GM19193 (cell line): ENCODE results near the gene NEK10.

ENCODE experiments used
- POLR2A ChIP-seq: IDR thresholded peaks from 4 replicates; pipeline ENCODE4 v1.6.1; 2011; ENCODE audit not compliant: insufficient read depth, insufficient read length; ENCODE audit errors: extremely low read depth

The NEK10 gene

DNA sequence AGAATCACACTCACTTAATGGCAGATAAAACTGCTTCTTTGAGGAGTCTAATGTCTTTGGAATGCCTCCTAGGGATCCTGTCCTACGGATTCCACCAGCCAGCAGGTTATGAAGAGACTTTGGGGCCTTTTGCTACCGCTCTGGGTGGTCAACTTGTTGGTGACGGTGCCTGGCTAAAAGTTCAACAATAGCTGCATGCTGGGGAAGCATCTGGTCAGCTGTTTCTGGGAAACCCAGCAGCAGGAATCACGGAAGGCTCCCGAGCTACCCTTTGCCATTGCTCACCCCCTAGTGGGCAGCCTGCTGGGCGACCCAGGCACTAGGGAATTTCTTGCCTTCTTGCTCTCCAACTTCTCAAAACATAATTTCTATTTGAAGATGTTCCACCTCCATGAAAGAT, 263.3 kb downstream of the NEK10 start:
- no peak for TF ChIP-seq POLR2A

DNA sequence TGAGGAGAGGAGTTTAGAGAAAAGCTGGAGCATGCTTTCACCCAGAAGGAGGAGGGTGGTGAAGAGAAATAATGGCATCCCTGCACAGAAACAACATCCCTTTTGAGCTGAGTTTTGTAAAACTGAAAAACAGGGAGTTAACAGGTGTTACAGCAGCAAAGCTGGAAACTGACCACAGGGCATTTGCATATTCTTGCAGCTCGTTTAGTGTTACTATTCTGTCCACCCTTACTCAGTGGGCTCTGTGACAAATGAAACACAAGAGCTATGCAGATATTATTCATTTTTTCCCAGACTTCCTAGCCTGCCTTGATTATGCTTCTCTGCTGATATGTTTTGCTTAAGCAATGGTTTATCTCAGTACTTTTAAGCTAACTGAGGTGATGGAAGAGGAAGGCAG, 272.0 kb downstream of the NEK10 start:
- no peak for TF ChIP-seq POLR2A

DNA sequence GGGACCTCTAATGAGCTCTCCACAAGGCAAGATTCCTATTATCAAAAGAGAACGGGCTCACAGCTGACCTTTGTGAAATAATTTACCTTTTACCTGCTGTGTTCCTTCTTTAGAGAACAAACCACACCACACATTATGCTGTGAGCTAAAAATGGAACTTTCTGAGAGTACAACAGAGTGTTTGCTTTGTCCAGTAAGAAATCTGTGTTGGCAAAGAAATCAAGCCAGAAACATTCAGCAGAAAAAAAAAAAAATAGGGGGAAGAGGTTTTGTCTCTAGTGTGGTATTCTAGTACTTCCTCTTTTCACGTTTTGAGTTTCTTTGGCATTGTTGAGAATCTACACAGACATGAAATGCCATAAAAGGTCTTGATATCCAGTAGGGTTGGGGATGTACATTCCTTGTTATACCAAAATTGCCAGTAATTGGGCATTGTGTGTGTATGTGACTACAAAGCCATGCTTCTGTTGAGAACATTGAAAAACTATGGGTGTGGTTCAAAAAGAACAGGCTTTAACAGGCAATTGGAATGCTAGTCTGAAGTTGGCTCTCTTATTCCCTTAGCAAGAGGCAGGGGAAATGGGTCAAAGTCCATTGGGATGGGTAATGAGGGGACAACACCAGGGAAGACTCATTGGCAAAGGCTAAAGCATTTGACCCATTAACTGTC, 273.5 kb downstream of the NEK10 start:
- no peak for TF ChIP-seq POLR2A

DNA sequence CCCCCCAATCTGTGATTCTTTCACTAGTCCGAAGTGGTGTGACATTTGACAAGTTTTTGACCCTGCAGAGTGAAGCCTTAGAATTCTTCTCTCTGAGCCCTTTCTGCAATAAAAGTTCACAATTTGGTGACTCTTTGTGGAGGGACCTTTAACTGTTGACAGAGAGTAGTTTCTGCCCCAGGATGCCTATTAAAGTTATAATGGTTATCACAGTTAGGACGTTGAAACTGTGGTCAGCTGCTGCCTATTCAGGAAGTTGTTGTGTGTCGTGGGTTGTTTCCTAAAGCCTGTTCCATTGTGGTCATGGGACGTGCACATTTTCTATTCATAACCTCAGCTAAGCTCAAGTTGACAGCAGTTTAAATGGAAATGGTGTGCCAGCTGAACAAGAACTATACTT, 274.5 kb downstream of the NEK10 start:
- no peak for TF ChIP-seq POLR2A

DNA sequence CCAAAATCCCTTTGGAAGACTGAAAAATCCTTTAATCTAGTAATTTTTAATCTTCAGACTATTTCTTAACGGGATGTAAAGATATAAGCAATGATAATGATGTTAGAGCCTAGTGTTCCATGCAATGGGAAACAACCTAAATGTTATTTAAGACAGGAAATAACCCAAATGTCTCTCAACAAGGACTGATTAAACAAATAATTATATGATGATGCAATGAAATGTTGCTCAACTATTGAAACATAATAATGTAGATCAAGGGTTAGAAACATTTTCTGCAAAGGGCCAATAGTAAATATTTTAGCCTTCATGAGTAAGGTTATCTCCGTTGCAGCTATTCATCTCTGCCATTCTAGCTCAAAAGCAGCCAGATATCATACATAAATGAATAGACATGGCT, 275.4 kb downstream of the NEK10 start:
- no peak for TF ChIP-seq POLR2A

DNA sequence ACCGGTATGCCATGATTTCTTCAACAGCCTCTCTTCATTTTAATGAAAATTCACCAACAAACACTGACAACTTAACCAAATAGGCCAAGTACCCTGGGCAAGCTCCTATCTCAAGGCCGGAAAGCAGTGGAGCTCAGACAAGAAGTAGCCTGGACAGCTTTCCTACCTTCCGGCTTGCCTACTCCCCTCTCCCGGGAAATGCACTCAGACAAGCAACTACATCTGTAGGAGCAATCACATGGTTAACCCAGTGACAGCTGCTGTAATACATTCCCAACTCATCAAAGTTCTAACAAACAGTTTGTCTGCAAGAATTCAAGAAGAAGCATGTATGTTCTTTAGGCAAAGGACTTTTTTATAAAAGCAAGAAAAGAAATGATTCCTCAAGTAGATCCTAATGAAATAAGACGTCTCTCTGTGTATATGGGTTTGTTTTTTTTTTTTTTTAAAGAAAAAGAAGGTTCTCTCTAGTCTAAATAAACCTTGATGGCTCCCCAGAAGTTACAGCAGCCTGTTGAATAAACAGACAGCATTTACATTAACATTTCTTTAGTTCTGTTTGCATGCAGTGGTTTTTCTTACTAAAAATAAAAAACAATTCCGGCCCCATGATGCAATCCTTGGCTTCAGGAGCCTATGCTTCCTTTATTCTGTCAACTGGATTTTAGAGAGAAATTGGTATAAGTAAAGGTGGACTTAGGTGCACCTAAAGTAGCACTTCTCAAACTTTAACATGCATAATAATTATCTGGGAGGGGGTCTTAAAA, 278.7 kb downstream of the NEK10 start:
- no peak for TF ChIP-seq POLR2A

DNA sequence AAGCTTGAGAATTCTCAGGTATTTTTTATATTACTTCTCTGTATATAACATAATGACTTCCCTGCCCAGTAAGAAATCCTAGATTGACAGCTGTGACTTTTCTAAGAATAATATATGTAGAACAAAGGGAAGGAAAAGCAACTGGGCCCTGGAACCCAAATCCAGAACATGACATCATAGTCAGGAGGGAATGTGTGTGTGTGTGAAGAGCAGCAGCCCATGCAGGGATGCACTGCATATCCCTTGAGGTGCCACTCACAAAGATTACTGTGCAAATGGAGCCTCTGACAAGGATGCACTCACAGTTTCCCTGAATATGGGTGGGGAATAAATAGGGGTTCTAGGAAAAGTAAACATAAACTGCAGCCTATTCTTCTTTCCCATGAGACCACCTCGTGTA, 279.5 kb downstream of the NEK10 start:
- TF ChIP-seq POLR2A = no peak

DNA sequence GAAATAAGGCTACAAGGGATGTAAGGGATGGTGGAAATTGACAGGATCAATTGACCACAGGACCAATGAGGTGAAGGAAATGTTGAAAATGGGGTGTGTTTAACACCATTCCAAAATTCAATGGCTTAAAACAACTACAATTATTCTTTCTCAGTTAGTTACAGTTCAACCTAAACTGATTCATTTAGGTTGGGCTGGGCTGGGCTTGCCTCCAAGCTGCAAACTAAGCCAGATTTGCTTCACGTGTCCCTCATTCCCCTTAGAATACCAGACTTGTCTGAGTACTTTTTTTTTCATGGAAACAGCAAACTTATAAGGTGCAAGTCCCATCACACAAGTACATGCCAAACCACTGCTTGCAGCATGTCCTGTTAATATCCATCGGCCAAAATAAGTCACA, 280.1 kb downstream of the NEK10 start:
- TF ChIP-seq POLR2A = no peak

DNA sequence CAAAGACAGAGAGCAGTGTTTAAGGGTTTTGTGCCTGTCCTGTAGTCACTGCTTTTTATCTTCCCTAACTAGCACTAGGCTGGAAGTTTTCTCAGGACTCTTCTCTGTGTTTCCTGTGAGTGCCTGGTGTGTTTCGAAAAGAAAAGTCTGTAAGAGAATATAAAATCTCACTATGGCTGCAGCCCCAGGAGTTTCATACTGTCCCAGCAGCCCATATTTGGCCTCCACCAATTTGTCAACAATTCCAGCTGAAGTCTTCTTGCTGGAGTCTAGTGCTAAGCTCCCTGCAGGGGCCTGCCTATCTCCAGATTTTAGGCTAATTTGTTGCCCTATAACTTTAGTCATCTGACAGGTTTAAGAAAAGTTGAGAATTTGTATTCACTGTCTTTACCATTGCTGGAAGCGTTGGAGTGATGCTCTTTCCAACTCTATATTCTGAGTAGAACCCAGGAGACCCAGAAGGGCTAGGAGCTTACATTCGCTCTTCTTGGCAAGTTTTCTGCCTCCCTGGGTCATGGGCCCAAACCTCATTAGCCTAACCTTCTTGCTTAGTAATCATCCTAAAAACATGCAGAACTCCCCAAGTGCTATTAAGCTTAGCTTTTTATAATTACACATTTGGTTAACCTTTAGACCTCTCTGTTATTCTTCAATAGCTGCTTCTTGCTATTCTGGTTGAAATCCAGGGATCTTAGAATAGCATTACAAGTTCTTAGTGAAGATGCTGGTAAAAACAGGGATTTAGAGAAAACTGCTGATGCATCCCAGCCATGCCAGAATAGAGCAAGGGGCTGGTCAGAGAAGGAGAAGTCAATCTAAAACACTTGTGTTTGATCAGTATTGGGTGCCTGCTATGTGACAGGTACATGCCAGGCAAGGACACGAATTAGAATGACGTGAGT, 283.1 kb downstream of the NEK10 start:
- no peak for TF ChIP-seq POLR2A

DNA sequence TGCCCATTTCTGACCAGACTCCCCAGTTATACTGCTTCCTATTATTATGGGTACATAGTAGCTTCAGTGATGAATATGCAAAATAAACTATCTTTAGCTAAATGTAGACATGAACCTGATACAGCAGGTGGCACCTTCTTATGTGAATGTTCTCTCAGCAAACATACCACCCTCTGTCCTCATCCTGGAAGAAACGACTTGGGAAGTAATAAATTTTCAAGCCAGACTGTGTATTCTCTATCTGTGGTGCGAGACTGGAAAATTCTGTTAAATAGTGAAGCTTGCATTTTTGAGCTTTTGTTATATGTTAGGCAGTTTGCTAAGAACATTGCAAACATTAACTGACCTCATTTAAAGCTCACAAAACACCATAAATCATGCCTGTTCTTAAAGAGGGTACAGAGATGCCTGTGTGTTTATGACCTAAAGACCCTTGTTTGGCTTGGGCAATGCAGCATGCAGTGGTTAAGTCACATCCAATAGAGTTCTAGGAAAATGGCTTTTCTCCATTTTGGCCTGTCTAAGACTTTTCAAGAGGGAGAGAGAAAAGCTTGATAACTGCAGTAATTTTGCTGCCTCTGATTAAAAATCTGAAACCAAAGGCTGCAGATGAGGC, 287.1 kb downstream of the NEK10 start:
- no peak for TF ChIP-seq POLR2A

DNA sequence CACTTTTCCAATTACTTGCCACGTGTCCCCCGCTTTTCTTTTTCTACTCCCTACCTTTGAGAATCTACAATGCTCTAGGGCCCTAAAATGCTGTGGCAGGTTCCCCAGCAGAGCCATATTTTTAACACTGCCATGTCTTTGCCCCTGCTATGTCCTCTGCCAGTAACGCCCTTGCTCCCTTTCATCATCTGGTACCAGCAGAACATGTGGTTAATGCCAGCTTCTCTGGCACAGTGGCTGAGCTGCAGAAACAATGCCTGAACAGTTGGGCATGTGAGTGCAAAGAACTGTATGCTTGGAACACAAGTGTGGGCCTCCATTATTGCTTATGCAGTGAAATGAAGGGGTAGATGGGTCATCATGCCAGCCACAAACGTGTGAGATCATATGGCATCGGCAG, 287.6 kb downstream of the NEK10 start:
- no peak for TF ChIP-seq POLR2A

DNA sequence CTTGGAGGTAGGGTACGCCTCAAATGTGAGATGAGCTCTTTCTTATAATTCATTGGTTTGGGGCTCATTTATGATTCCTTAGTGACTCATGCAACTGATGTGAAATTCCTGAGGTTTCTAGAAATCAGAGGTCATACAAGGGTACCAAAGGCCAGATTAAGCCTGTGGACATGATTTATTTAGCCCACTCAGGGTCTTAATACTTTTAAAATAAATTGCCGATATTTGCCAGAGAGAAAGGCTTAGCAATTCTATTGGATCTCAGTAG, 289.0 kb downstream of the NEK10 start:
- no peak for TF ChIP-seq POLR2A

DNA sequence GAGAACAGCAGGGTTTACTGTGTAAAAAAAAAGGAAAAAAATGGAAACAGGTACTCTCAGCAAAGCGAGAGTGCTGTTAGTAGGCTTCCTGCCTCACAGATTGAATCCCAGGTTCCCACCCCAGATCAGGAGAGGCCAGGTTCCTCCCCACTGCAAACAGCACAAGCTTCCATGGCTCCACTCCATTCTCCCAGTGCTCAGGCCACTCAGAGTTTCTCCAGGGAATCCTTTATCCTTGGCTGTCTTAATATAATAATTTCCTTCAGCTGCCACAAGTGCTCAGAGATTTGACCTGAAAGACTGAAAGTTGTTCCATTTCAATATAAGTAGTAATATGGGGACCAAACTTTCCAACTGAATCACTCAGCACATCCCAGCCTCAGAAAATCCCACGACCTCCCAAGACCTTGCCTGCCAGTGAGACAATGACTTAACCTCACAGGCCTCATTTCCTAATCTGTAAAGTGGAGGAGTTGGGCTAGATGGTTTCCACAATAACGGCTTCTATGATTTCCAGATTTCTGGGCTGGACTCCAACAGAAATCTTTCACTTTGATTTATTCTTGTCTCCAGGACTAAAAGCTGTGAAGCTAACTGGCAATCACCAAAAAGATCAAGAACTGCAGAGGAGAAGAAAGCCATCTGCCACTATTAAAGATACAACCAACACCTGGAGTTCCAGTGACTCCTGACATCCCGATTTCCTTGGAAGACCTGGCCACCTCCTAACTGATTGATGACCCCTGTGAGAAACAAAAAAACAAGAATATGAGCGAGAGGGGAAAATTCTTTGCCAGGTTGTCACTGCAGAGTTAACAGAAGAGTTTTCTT, 289.5 kb downstream of the NEK10 start:
- TF ChIP-seq POLR2A = no peak

DNA sequence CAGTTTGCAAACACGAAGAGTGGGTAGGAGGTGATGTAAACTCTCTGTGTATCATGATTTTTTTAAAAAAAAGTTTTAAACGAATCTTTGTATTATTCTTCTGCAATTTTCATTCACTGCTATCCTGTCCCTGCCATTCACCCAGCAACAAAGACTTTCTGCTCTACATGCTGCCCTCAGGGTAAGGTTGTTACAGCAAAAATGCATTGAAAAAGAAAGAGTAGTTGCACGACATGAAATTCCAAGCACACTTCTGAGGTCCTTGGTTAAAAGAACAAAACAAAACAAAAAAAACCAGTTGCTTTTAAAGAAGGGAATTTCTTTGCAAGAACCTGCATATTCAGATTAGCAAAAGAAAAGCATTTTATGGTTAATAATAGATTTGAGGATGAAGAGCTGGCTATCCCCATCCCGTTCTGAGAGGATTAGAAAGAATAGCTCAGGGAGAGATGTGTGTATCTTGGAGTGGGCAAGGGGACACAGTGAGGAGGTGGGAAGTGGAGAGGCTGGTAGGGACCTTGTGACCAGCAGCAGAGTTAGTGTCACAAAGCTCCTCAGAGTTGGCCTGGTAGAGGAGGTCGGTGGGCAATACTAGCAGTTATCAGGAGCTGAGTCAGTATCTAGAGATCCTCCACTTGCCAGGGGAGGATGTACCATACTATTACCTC, 290.8 kb downstream of the NEK10 start:
- no peak for TF ChIP-seq POLR2A
